H1 (cell line): ENCODE data around the gene FTSJ3. TPM values are rescaled to one million over a fixed set of nuclear protein-coding genes. Genes with fewer than 3 reads are reported as not detected.

Experiments
- CTCF ChIA-PET: fragments of 300-600 bp; sonication (Branson Sonifier 250); formaldehyde crosslinking; loops from one replicate; lab custom pipeline; 2021; ENCODE audit not compliant: partially characterized antibody; lab: Charles Lee
- POLR2A ChIA-PET: fragments of 300-600 bp; sonication (Branson Sonifier 250); formaldehyde crosslinking; loops from one replicate; lab custom pipeline; 2021; ENCODE audit warnings: inconsistent platforms; ENCODE audit not compliant: partially characterized antibody; lab: Charles Lee
- DNase-seq, 2 experiments: peaks; one replicate each; pipeline versions ENCODE4 v3.0.0 to v3.0.0-alpha.2; 2010 to 2022; ENCODE audit warnings: low spot score in 2 of 2, low read depth in 1 of 2, mixed read lengths in 1 of 2
- FAIRE-seq: peaks from 2 replicates; lab custom pipeline; 2011; peaks lifted over from hg19 to GRCh38; lab: Jason Lieb, UNC
- H2AFZ ChIP-seq: 2 replicates; pipeline ENCODE4 v1.8.1; 2012; ENCODE audit warnings: low read length, inconsistent platforms
- H2AK5ac ChIP-seq: 2 replicates; pipeline ENCODE4 v1.6.1; 2013; ENCODE audit warnings: low read depth, low read length
- H2BK120ac ChIP-seq: replicated peaks from 2 replicates; pipeline ENCODE3; 2013; ENCODE audit warnings: low read depth, low read length, inconsistent platforms
- H2BK12ac ChIP-seq: 2 replicates; pipeline ENCODE4 v1.6.1; 2013; ENCODE audit warnings: low read depth, low read length
- H2BK15ac ChIP-seq: 2 replicates; pipeline ENCODE4 v1.6.1; 2013; ENCODE audit warnings: low read length
- H2BK20ac ChIP-seq: 2 replicates; pipeline ENCODE4 v1.6.1; 2013; ENCODE audit warnings: low read length
- H2BK5ac ChIP-seq: 2 replicates; pipeline ENCODE4 v1.6.1; 2013; ENCODE audit warnings: low read depth, low read length
- H3K14ac ChIP-seq: 2 replicates; pipeline ENCODE4 v1.6.1; 2013; ENCODE audit warnings: inconsistent platforms; ENCODE audit not compliant: insufficient read length
- H3K18ac ChIP-seq: 2 replicates; pipeline ENCODE4 v1.6.1; 2013; ENCODE audit warnings: low read length; ENCODE audit errors: extremely low read depth
- H3K23ac ChIP-seq: 2 replicates; pipeline ENCODE4 v1.6.1; 2013; ENCODE audit warnings: inconsistent platforms; ENCODE audit not compliant: insufficient read length
- H3K23me2 ChIP-seq: 2 replicates; pipeline ENCODE4 v1.6.1; 2013; ENCODE audit warnings: low read depth, low read length
- H3K27ac ChIP-seq: 2 replicates; pipeline ENCODE4 v1.6.1; 2011; ENCODE audit warnings: low read depth, low read length, inconsistent platforms
- H3K27me3 ChIP-seq, 4 experiments: replicated peaks in 1 of 4; 1 replicate in 1 of 4; 2 replicates in 3 of 4; pipeline versions ENCODE4 v1.6.1 to v1.8.1; 2011 to 2013; ENCODE audit warnings: low read length in 3 of 4, mild to moderate bottlenecking in 3 of 4, inconsistent platforms in 2 of 4, mixed read lengths in 2 of 4, moderate library complexity in 1 of 4; ENCODE audit not compliant: control insufficient read depth in 3 of 4, insufficient read depth in 3 of 4; ENCODE audit errors: extremely low read depth in 1 of 4
- H3K36me3 ChIP-seq, 4 experiments: 2 replicates each; pipeline versions ENCODE4 v1.6.1 to v1.8.1; 2011 to 2013; ENCODE audit warnings: mild to moderate bottlenecking in 4 of 4, low read length in 3 of 4, moderate library complexity in 2 of 4, control low read depth in 1 of 4, inconsistent platforms in 1 of 4; ENCODE audit not compliant: insufficient read depth in 4 of 4, control insufficient read depth in 2 of 4
- H3K4ac ChIP-seq: replicated peaks from 2 replicates; pipeline ENCODE3; 2013; ENCODE audit warnings: low read length, low read depth, mixed read lengths, inconsistent platforms; ENCODE audit not compliant: insufficient read length
- H3K4me1 ChIP-seq, 4 experiments: replicated peaks in 1 of 4; 1 replicate in 1 of 4; 2 replicates in 3 of 4; pipeline versions ENCODE4 v1.6.1 to v1.8.1; 2011 to 2013; ENCODE audit warnings: low read length in 3 of 4, inconsistent platforms in 2 of 4, mixed read lengths in 1 of 4; ENCODE audit not compliant: insufficient read depth in 4 of 4, control insufficient read depth in 3 of 4
- H3K4me2 ChIP-seq, 2 experiments: 2 replicates each; pipeline versions ENCODE4 v1.6.1 to v1.8.1; 2011 to 2013; ENCODE audit warnings: low read depth in 2 of 2, low read length in 2 of 2, control low read depth in 1 of 2, inconsistent platforms in 1 of 2, mild to moderate bottlenecking in 1 of 2; ENCODE audit not compliant: insufficient read depth in 1 of 2
- H3K4me3 ChIP-seq, 4 experiments: fragments of 200-600, 300-600 bp in 1 of 4; sonication (generic), shearing (Covaris generic), sonication (Bioruptor Twin) in 1 of 4; 2 replicates each; pipeline versions ENCODE4 v1.5.1 to v1.8.1; 2011 to 2016; ENCODE audit warnings: low read length in 4 of 4, low read depth in 3 of 4, control low read depth in 2 of 4, inconsistent platforms in 2 of 4, mild to moderate bottlenecking in 2 of 4, mixed read lengths in 1 of 4, moderate library complexity in 1 of 4; ENCODE audit not compliant: insufficient read depth in 2 of 4; ENCODE audit errors: extremely low read depth in 1 of 4
- H3K56ac ChIP-seq: replicated peaks from 2 replicates; pipeline ENCODE3; 2013; ENCODE audit warnings: low read depth, mild to moderate bottlenecking, mixed read lengths, low read length, inconsistent platforms; ENCODE audit not compliant: insufficient read length
- H3K79me1 ChIP-seq: 2 replicates; pipeline ENCODE4 v1.6.1; 2013; ENCODE audit warnings: low read depth, low read length, control low read depth
- H3K79me2 ChIP-seq, 2 experiments: 2 replicates each; pipeline versions ENCODE4 v1.6.1 to v1.8.1; 2012 to 2013; ENCODE audit warnings: low read length in 2 of 2, mild to moderate bottlenecking in 2 of 2, inconsistent platforms in 1 of 2; ENCODE audit not compliant: insufficient read depth in 2 of 2, control insufficient read depth in 1 of 2
- H3K9ac ChIP-seq, 4 experiments: replicated peaks in 1 of 4; 1 replicate in 1 of 4; 2 replicates in 3 of 4; pipeline versions ENCODE4 v1.6.1 to v1.8.1; 2011 to 2013; ENCODE audit warnings: low read depth in 3 of 4, low read length in 3 of 4, control low read depth in 2 of 4, mild to moderate bottlenecking in 2 of 4, moderate library complexity in 2 of 4, inconsistent platforms in 1 of 4; ENCODE audit errors: extremely low read depth in 1 of 4
- H3K9me3 ChIP-seq, 2 experiments: 2 replicates each; pipeline versions ENCODE4 v1.6.1 to v1.8.1; 2012 to 2013; ENCODE audit warnings: mild to moderate bottlenecking in 2 of 2, moderate library complexity in 2 of 2, control low read depth in 1 of 2, inconsistent platforms in 1 of 2, low read depth in 1 of 2, low read length in 1 of 2, mixed read lengths in 1 of 2; ENCODE audit not compliant: insufficient read depth in 2 of 2
- H4K20me1 ChIP-seq, 2 experiments: replicated peaks in 1 of 2; 2 replicates each; pipeline versions ENCODE3 to v1.8.1; 2011 to 2013; ENCODE audit warnings: inconsistent platforms in 2 of 2, low read length in 2 of 2, mild to moderate bottlenecking in 1 of 2; ENCODE audit not compliant: insufficient read depth in 2 of 2, control insufficient read depth in 1 of 2
- H4K5ac ChIP-seq: 2 replicates; pipeline ENCODE4 v1.6.1; 2013; ENCODE audit warnings: low read length, low read depth, mixed read lengths, inconsistent platforms; ENCODE audit not compliant: insufficient read length
- H4K8ac ChIP-seq: 2 replicates; pipeline ENCODE4 v1.8.0; 2013; ENCODE audit warnings: mild to moderate bottlenecking, moderate library complexity, low read length, inconsistent platforms; ENCODE audit not compliant: insufficient read depth; ENCODE audit errors: extremely low read depth
- H4K91ac ChIP-seq: replicated peaks from 2 replicates; pipeline ENCODE3; 2013; ENCODE audit warnings: low read length, mixed read lengths, inconsistent platforms; ENCODE audit not compliant: insufficient read length
- CHD2 ChIP-seq: IDR thresholded peaks from 2 replicates; pipeline ENCODE4 v1.6.1; 2012; ENCODE audit warnings: low read length, improper control_type of control experiment
- FOSL1 ChIP-seq: IDR thresholded peaks from 2 replicates; pipeline ENCODE4 v1.6.1; 2011; ENCODE audit warnings: mild to moderate bottlenecking, low read depth, low read length, moderate library complexity; ENCODE audit not compliant: insufficient read depth
- NRF1 ChIP-seq: IDR thresholded peaks from 2 replicates; pipeline ENCODE4 v1.6.1; 2011; ENCODE audit warnings: mild to moderate bottlenecking, low read depth, low read length, improper control_type of control experiment
- POLR2AphosphoS5 ChIP-seq: IDR thresholded peaks from 2 replicates; pipeline ENCODE4 v1.6.1; 2011; ENCODE audit warnings: low read depth, low read length
- SIN3A ChIP-seq, 2 experiments: IDR thresholded peaks in 1 of 2; conservative IDR thresholded peaks in 1 of 2; 2 replicates each; pipeline ENCODE4 v1.6.1; 2011 to 2012; ENCODE audit warnings: low read length in 2 of 2, improper control_type of control experiment in 1 of 2, low read depth in 1 of 2, mild to moderate bottlenecking in 1 of 2
- SIRT6 ChIP-seq: IDR thresholded peaks from one replicate; pipeline ENCODE4 v1.7.1; 2012; ENCODE audit warnings: low read length, inconsistent platforms
- SP1 ChIP-seq: IDR thresholded peaks from 2 replicates; pipeline ENCODE4 v1.6.1; 2011; ENCODE audit warnings: low read depth, low read length
- SP4 ChIP-seq: IDR thresholded peaks from 2 replicates; pipeline ENCODE4 v1.6.1; 2012; ENCODE audit warnings: low read length, inconsistent platforms
- TBP ChIP-seq: IDR thresholded peaks from 2 replicates; pipeline ENCODE4 v1.6.1; 2011; ENCODE audit warnings: low read depth, low read length, improper control_type of control experiment
- TEAD4 ChIP-seq: IDR thresholded peaks from 2 replicates; pipeline ENCODE4 v1.6.1; 2012; ENCODE audit warnings: low read depth, low read length, inconsistent platforms, mixed read lengths
- WGBS, 2 experiments: shearing (Covaris generic) in 1 of 2; methylation state at CpG; one replicate each; pipeline versions ENCODE4 v1.1.6 to v1.1.7; 2013 to 2015; ENCODE audit warnings: low lambda C conversion rate in 2 of 2, mixed read lengths in 2 of 2, inconsistent platforms in 1 of 2, low coverage in 1 of 2, missing lambda C conversion rate in 1 of 2; ENCODE audit not compliant: insufficient replicate concordance in 2 of 2, insufficient coverage in 1 of 2, insufficient read length in 1 of 2; ENCODE audit errors: extremely low coverage in 1 of 2, missing lambda C conversion rate in 1 of 2; 5-methylcytosine and 5-hydroxymethylcytosine counted together
- polyA plus RNA-seq, 7 experiments: library from polyadenylated mRNA; depleted of rRNA in 3 of 7; stranded (reverse) in 5 of 7; unstranded in 2 of 7; fragments of >200 nt in 5 of 7; fragments of 200-250 nt in 2 of 7; gene quantifications; 1 replicate in 5 of 7; 2 replicates in 1 of 7; 4 replicates in 1 of 7; pipeline versions ENCODE4 v1.2.1 to v1.2.3, GENCODE V29; 2011 to 2013; ENCODE audit warnings: missing spikeins in 2 of 7, mixed read lengths in 2 of 7
- total RNA-seq: library from RNA; stranded (reverse); fragmentation: NEBNext Ultra II Directional; extraction: Animal tissue kit (Norgen Biotek cat#: 25700); gene quantifications from 2 replicates; pipeline ENCODE4 v1.2.1, GENCODE V29; 2021
- TF ChIP-seq, protein P1 (sequence below): IDR thresholded peaks from 2 replicates; pipeline ENCODE4 v1.6.1; 2012; ENCODE audit warnings: inconsistent platforms

The FTSJ3 gene
- total and polyA plus RNA-seq, 2 of the 8 experiments (the other 6 are each of a cell fraction or from before 2014, with no cell fraction given) = 42.7 to 77.2 TPM

DNA sequence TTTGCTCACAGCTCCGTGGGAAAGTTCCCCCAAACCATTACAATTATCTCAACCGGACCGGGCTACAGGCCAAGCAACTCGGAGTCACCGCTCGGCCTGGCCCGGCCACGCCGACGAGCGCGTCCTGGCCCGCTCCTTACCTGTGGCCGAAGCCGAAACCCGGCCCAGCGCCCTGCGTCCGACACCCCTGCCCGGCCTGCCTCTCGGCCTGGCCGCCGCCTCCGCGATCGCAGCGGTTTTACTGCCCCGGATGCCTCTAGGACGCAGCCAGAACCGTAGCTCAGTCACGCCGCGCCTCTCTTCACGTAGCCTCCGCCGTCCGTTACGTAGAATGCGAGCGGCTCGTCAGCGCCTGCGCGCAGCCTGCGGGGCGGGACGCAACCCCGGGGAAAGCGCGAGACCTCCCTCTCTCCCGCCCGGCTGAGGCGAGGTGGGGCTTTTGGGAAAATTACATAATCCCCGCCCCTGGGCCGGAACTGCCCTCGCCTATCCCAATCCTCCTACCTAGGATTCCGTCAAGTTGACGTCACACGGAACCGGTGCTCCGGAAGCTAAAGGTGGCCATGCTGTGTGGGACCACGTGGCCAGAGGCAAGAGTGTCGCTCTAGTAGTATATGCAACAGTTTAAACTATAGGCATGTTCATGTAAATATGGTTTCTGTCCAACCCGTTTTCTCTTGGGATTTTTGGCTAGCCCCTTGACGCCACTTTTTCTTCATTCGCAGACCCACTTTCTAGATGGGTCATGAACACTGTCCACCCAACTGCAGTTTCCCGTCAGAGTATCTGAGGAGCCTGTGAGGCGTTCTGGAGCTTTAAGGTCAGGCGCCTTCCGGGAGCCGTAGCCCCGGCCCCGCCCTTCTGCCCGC is 54.0 kb downstream of the FTSJ3 start, which contains the start of gene CCDC47:
Gene CCDC47 (minus strand): TSS at position 326 of the 869 bp plus-strand sequence. CDS start 7,422 bp downstream, outside the sequence.
- Histone ChIP-seq H2BK20ac (no peak within 1 kb of the TSS), H3K79me2 (peaks cover 61 to 90% of the 10 kb centered on the region in 2 experiments), H3K27me3 (no peaks in the 10 kb centered on the region), H3K9me3 (no peaks in the 10 kb centered on the region), H3K4ac (peak within 1 kb of the TSS; percentile 84), H3K27ac (peak within 1 kb of the TSS; percentile 99), H3K14ac (no peak within 1 kb of the TSS), H3K4me2 (peak within 1 kb of the TSS; percentile 89 to 98), H2BK12ac (peak within 1 kb of the TSS; percentile 50; the same call in 1 of the 2 replicates), H3K18ac (peak within 1 kb of the TSS; percentile 80), H2AFZ (peak within 1 kb of the TSS; percentile 55; the same call in 1 of the 2 replicates), H4K8ac (peak within 1 kb of the TSS; percentile 98; the same call in 1 of the 2 replicates), H2BK15ac (peak within 1 kb of the TSS; percentile 34; the same call in 1 of the 2 replicates), H3K4me3 (peak within 1 kb of the TSS; percentile 84 to 97 (median 94)), H3K56ac (peak within 1 kb of the TSS; percentile 97), H2BK120ac (peak within 1 kb of the TSS; percentile 7), H4K5ac (peak within 1 kb of the TSS; percentile 94), H3K9ac (peak within 1 kb of the TSS; percentile 96 to 99 (median 98)), H2AK5ac (peak within 1 kb of the TSS; percentile 69; the same call in 1 of the 2 replicates), H4K20me1 (peaks cover 8 to 10% of the 10 kb centered on the region in 2 experiments), H3K4me1 (no peaks in the 10 kb centered on the region; a peak in 3 of 7 replicates), H3K79me1 (no peaks in the 10 kb centered on the region; the same call in 1 of the 2 replicates), H2BK5ac (peak within 1 kb of the TSS; percentile 96), H3K23ac (no peak within 1 kb of the TSS), H3K23me2 (peaks cover 11% of the 10 kb centered on the region), H3K36me3 (peaks cover 0 to 16% (median 6%) of the 10 kb centered on the region in 4 experiments; a peak in 4 of 8 replicates), H4K91ac (peak within 1 kb of the TSS; percentile 80)
- DNase-seq (peak; percentile 94 to 97), FAIRE-seq (peak; percentile 71)
- POLR2A ChIA-PET = interaction anchor here (0.6 to 24.4 kb wide), 31 partner anchors 8 to 732 kb away, joined by 3 to 481 read pairs (median 6); partner anchors contain the start of genes FTSJ3, LIMD2, MAP3K3 and PSMC5
- CTCF ChIA-PET = interaction anchor here (0.7 to 1.6 kb wide), 3 partner anchors 10 to 75 kb away, joined by 3 to 10 read pairs (median 4); no protein-coding TSS in a partner anchor
- WGBS, 2 experiments = 3% methylated on average over 68 of the region's 74 CpGs; no CpG with 5 or more reads in 1 of the 2 experiments
- TF ChIP-seq SP1 = peak; percentile 63
- TF ChIP-seq FOSL1 = peak; percentile 82; the same call in 1 of the 2 replicates
- peak; percentile 89 for TF ChIP-seq CHD2
- TF ChIP-seq SIN3A (conservative IDR thresholded peaks at IDR 0.05 in 1 of 2, IDR thresholded peaks at IDR 0.05 in 1 of 2; ENCODE audit: low read depth in 1 of 2, low read length in 2 of 2) = peak; percentile 79 to 88; a peak in 1 of 4 replicates
- TF ChIP-seq SP4 = peak; percentile 87
- TF ChIP-seq TBP = peak; percentile 89
- TF ChIP-seq POLR2AphosphoS5 = peak; percentile 86
- TF ChIP-seq NRF1 = peak; percentile 40; the same call in 1 of the 2 replicates
- no peak for TF ChIP-seq SIRT6
- TF ChIP-seq, protein P1, sequence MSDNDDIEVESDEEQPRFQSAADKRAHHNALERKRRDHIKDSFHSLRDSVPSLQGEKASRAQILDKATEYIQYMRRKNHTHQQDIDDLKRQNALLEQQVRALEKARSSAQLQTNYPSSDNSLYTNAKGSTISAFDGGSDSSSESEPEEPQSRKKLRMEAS = peak; percentile 99
- peak; percentile 22; the same call in 1 of the 2 replicates for TF ChIP-seq TEAD4
